Measurements from ENCODE around the gene ECT2L. TPM values are rescaled to one million over a fixed set of nuclear protein-coding genes. Genes with fewer than 3 reads are reported as not detected.

ECT2L gene
- total RNA-seq, 1 experiment from 2014 or later = not detected

DNA sequence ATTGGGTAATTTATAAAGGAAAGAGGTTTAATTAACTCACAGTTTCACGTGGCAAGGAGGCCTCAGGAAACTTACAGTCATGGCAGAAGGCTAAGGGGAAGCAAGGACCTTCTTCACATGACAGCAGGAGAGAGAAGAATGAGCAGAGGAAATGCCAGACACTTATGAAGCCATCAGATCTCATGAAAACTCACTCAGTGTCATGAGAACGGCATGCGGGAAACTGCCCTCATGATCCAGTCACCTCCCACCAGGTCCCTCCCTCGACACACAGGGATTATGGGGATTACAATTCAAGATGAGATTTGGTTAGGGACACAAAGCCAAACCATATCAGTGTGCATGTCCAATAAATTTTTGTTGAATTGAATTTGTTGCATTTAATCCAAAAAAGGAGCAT, 52.0 kb downstream of the ECT2L start:
- no peaks in the 10 kb centered on the region for H3K36me3 Mint-ChIP-seq (ENCODE audit: insufficient read depth in 1 of 3, low read depth in 3 of 3)
- H4K20me1 ChIP-seq (ENCODE audit: control insufficient read depth, insufficient read depth, insufficient read length) = no peaks in the 10 kb centered on the region
- TF ChIP-seq, protein P1, sequence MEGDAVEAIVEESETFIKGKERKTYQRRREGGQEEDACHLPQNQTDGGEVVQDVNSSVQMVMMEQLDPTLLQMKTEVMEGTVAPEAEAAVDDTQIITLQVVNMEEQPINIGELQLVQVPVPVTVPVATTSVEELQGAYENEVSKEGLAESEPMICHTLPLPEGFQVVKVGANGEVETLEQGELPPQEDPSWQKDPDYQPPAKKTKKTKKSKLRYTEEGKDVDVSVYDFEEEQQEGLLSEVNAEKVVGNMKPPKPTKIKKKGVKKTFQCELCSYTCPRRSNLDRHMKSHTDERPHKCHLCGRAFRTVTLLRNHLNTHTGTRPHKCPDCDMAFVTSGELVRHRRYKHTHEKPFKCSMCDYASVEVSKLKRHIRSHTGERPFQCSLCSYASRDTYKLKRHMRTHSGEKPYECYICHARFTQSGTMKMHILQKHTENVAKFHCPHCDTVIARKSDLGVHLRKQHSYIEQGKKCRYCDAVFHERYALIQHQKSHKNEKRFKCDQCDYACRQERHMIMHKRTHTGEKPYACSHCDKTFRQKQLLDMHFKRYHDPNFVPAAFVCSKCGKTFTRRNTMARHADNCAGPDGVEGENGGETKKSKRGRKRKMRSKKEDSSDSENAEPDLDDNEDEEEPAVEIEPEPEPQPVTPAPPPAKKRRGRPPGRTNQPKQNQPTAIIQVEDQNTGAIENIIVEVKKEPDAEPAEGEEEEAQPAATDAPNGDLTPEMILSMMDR (conservative IDR thresholded peaks at IDR 0.05) = no peak
- no peaks in the 10 kb centered on the region for H3K4me1 ChIP-seq (ENCODE audit: insufficient read depth, low read length)
- no peak overlapping the region for H3K27ac Mint-ChIP-seq
- H3T11ph ChIP-seq (ENCODE audit: low read length) = no peak overlapping the region
- H2AK5ac ChIP-seq (ENCODE audit: insufficient read length, low read length) = no peak overlapping the region
- no peaks in the 10 kb centered on the region for H3K79me1 ChIP-seq (ENCODE audit: insufficient read depth, low read depth, low read length, poor library complexity, severe bottlenecking)
- no peak overlapping the region for H3K27ac ChIP-seq (ENCODE audit: insufficient read length, low read depth, low read length)
- no peak overlapping the region for H3K14ac ChIP-seq (ENCODE audit: insufficient read depth, low read length)
- H4K8ac ChIP-seq (replicated peaks; ENCODE audit: insufficient read length, low read depth, low read length) = no peak overlapping the region
- H3K23me2 ChIP-seq (ENCODE audit: insufficient read length, low read depth, low read length, poor library complexity, severe bottlenecking) = no peaks in the 10 kb centered on the region
- no CpG with 5 or more reads among the region's 4 CpGs for WGBS (ENCODE audit: extremely low coverage, insufficient read length, low lambda C conversion rate)
- H4K5ac ChIP-seq (ENCODE audit: insufficient read length, low read depth, low read length) = no peak overlapping the region
- H3K4ac ChIP-seq (ENCODE audit: low read depth, low read length) = no peak overlapping the region
- DNase-seq = no peak
- peaks cover 7 to 8% of the 10 kb centered on the region in 2 experiments for H3K4me1 Mint-ChIP-seq
- no peak overlapping the region for H2BK12ac ChIP-seq (ENCODE audit: insufficient read length, low read depth, low read length)
- no peak overlapping the region for H2BK20ac ChIP-seq (ENCODE audit: low read depth, low read length, poor library complexity, severe bottlenecking)
- no peak overlapping the region for H3K56ac ChIP-seq (ENCODE audit: insufficient read length, low read depth, low read length)
- H3K18ac ChIP-seq (ENCODE audit: insufficient read length, low read depth, low read length) = no peak overlapping the region
- no peak overlapping the region for H2AFZ ChIP-seq (ENCODE audit: low read length)
- H2BK120ac ChIP-seq (ENCODE audit: low read depth, low read length, poor library complexity, severe bottlenecking) = no peak overlapping the region
- H3K79me2 ChIP-seq (ENCODE audit: insufficient read depth, low read length) = no peaks in the 10 kb centered on the region
- no peaks in the 10 kb centered on the region for H3K9me3 ChIP-seq (ENCODE audit: control insufficient read depth, low read depth, low read length)
- no peak overlapping the region for H3K4me2 ChIP-seq (ENCODE audit: insufficient read depth, insufficient read length, low read length)
- H3K4me3 Mint-ChIP-seq = no peak overlapping the region
- no peak overlapping the region for H3K9ac ChIP-seq (ENCODE audit: extremely low read depth, insufficient read length, low read length)
- no peak overlapping the region for H2BK5ac ChIP-seq (ENCODE audit: insufficient read length, low read length)
- no peak overlapping the region for H3K23ac ChIP-seq (ENCODE audit: insufficient read length, low read depth, low read length)
- no peak overlapping the region for H2BK15ac ChIP-seq (ENCODE audit: low read depth, low read length)
- H3K27me3 Mint-ChIP-seq (ENCODE audit: low read depth) = no peaks in the 10 kb centered on the region; the same call in none of the 2 replicates
- H4K91ac ChIP-seq (ENCODE audit: insufficient read length, low read depth, low read length) = no peak overlapping the region
- H3K27me3 ChIP-seq (ENCODE audit: insufficient read depth, low read length) = no peaks in the 10 kb centered on the region
- H3K9me3 Mint-ChIP-seq = no peaks in the 10 kb centered on the region
